ENCODE measurements around the gene TRMT6. TPM values are rescaled to one million over a fixed set of nuclear protein-coding genes. Genes with fewer than 3 reads are reported as not detected.

Gene TRMT6
- total and polyA plus RNA-seq, 10 of the 15 experiments (the other 5 are each of a cell fraction or from before 2014, with no cell fraction given): 18.2 to 35.5 (median 22.6) TPM

DNA sequence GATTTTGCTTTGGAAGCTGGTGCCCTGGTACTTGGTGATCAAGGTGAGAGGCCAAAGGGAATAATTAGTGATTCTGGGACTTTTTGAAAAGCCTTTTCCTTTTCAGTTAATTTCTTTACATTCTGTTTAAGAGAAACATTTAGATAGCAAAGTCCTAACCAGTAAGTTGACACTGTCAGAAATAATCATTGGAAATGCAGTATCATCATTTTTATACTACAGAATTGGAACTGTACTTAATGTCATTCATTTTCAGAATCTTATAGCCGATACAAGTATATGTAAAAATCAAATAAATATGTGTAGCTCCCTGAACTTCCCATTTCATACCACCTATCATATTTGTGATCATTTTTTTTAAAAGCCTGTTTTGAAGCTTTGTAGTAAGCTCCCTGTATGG, 27.6 kb upstream of the TRMT6 start:
- POLR2A ChIA-PET: no interaction called here
- H3K27ac ChIP-seq (ENCODE audit: control insufficient read depth, insufficient read depth): no peak overlapping the region
- H2AFZ ChIP-seq (ENCODE audit: control insufficient read depth, low read depth, low read length): no peak overlapping the region
- H3K27me3 ChIP-seq (replicated peaks in 1 of 2; ENCODE audit: control insufficient read depth in 2 of 2, insufficient read depth in 2 of 2, low read length in 1 of 2): no peaks in the 10 kb centered on the region
- H3K9ac ChIP-seq (ENCODE audit: control insufficient read depth, insufficient read depth, low read length): no peak overlapping the region
- H3K4me2 ChIP-seq (ENCODE audit: control insufficient read depth, insufficient read depth): no peak overlapping the region
- RAD21 ChIA-PET (ENCODE audit: unreplicated experiment): interaction anchor here (1.1 kb wide), 1 partner anchor 449 kb away, joined by 3 read pairs; no protein-coding TSS in a partner anchor
- SMC1A ChIA-PET (ENCODE audit: uncharacterized antibody, unreplicated experiment): no interaction called here
- intact Hi-C loops (cut with micrococcal nuclease; ENCODE audit: unreplicated experiment) (no loop called here), in situ Hi-C loops (cut with MboI) (no loop called here)
- no peaks in the 10 kb centered on the region for H4K20me1 ChIP-seq (ENCODE audit: control insufficient read depth, insufficient read depth)
- TF ChIP-seq, protein P1, sequence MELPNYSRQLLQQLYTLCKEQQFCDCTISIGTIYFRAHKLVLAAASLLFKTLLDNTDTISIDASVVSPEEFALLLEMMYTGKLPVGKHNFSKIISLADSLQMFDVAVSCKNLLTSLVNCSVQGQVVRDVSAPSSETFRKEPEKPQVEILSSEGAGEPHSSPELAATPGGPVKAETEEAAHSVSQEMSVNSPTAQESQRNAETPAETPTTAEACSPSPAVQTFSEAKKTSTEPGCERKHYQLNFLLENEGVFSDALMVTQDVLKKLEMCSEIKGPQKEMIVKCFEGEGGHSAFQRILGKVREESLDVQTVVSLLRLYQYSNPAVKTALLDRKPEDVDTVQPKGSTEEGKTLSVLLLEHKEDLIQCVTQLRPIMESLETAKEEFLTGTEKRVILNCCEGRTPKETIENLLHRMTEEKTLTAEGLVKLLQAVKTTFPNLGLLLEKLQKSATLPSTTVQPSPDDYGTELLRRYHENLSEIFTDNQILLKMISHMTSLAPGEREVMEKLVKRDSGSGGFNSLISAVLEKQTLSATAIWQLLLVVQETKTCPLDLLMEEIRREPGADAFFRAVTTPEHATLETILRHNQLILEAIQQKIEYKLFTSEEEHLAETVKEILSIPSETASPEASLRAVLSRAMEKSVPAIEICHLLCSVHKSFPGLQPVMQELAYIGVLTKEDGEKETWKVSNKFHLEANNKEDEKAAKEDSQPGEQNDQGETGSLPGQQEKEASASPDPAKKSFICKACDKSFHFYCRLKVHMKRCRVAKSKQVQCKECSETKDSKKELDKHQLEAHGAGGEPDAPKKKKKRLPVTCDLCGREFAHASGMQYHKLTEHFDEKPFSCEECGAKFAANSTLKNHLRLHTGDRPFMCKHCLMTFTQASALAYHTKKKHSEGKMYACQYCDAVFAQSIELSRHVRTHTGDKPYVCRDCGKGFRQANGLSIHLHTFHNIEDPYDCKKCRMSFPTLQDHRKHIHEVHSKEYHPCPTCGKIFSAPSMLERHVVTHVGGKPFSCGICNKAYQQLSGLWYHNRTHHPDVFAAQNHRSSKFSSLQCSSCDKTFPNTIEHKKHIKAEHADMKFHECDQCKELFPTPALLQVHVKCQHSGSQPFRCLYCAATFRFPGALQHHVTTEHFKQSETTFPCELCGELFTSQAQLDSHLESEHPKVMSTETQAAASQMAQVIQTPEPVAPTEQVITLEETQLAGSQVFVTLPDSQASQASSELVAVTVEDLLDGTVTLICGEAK (IDR thresholded peaks at IDR 0.05; ENCODE audit: borderline replicate concordance): no peak
- TF ChIP-seq CHD2 (IDR thresholded peaks at IDR 0.05; ENCODE audit: borderline replicate concordance, low read depth, low read length) (no peak), RUNX3 (IDR thresholded peaks at IDR 0.05; ENCODE audit: low read length) (no peak), ETV6 (conservative IDR thresholded peaks at IDR 0.05 in 1 of 2, IDR thresholded peaks at IDR 0.05 in 1 of 2; ENCODE audit: borderline replicate concordance in 1 of 2, low read depth in 1 of 2) (no peak), TBL1XR1 (IDR thresholded peaks at IDR 0.05; ENCODE audit: low read depth, low read length) (no peak), POU2F2 (IDR thresholded peaks at IDR 0.05; ENCODE audit: borderline replicate concordance, low read depth, low read length) (no peak)
- H3K79me2 ChIP-seq (ENCODE audit: control insufficient read depth, insufficient read depth, low read length): no peaks in the 10 kb centered on the region
- ATAC-seq (no peak), DNase-seq (ENCODE audit: low read depth, low spot score) (no peak), FAIRE-seq (no peak)
- no peaks in the 10 kb centered on the region for H3K4me1 ChIP-seq (ENCODE audit: control insufficient read depth, insufficient read depth, low read length)
- H3K36me3 ChIP-seq (ENCODE audit: control insufficient read depth in 2 of 2, insufficient read depth in 2 of 2, low read length in 1 of 2): peaks cover 4 to 27% of the 10 kb centered on the region in 2 experiments
- H3K4me3 ChIP-seq: no peak overlapping the region
- no TSS peak for BruUV-seq (replicated peaks)
- no peaks in the 10 kb centered on the region for H3K9me3 ChIP-seq (replicated peaks; ENCODE audit: control insufficient read depth, insufficient read depth, low read length)
- 96% methylated on average over 1 of the region's 1 CpG for WGBS (ENCODE audit: insufficient coverage, insufficient replicate concordance, low lambda C conversion rate, missing lambda C conversion rate)
- CTCF ChIA-PET: interaction anchor here (1.2 kb wide), 2 partner anchors 12 to 443 kb away, joined by 3 read pairs; no protein-coding TSS in a partner anchor

Measured in GM12878 (cell line).